H1 (cell line): ENCODE measurements around the gene BABAM2. TPM values are rescaled to one million over a fixed set of nuclear protein-coding genes. Genes with fewer than 3 reads are reported as not detected.

Experiments used
- CTCF ChIA-PET: fragments of 300-600 bp; sonication (Branson Sonifier 250); formaldehyde crosslinking; loops from one replicate; lab custom pipeline; 2021; ENCODE audit not compliant: partially characterized antibody; lab: Charles Lee
- POLR2A ChIA-PET: fragments of 300-600 bp; sonication (Branson Sonifier 250); formaldehyde crosslinking; loops from one replicate; lab custom pipeline; 2021; ENCODE audit warnings: inconsistent platforms; ENCODE audit not compliant: partially characterized antibody; lab: Charles Lee
- DNase-seq, 2 experiments: peaks; one replicate each; pipeline versions ENCODE4 v3.0.0 to v3.0.0-alpha.2; 2010 to 2022; ENCODE audit warnings: low spot score in 2 of 2, low read depth in 1 of 2, mixed read lengths in 1 of 2
- FAIRE-seq: peaks from 2 replicates; lab custom pipeline; 2011; peaks lifted over from hg19 to GRCh38; lab: Jason Lieb, UNC
- H2AFZ ChIP-seq: 2 replicates; pipeline ENCODE4 v1.8.1; 2012; ENCODE audit warnings: low read length, inconsistent platforms
- H2AK5ac ChIP-seq: 2 replicates; pipeline ENCODE4 v1.6.1; 2013; ENCODE audit warnings: low read depth, low read length
- H2BK120ac ChIP-seq: replicated peaks from 2 replicates; pipeline ENCODE3; 2013; ENCODE audit warnings: low read depth, low read length, inconsistent platforms
- H2BK12ac ChIP-seq: 2 replicates; pipeline ENCODE4 v1.6.1; 2013; ENCODE audit warnings: low read depth, low read length
- H2BK15ac ChIP-seq: 2 replicates; pipeline ENCODE4 v1.6.1; 2013; ENCODE audit warnings: low read length
- H2BK20ac ChIP-seq: 2 replicates; pipeline ENCODE4 v1.6.1; 2013; ENCODE audit warnings: low read length
- H2BK5ac ChIP-seq: 2 replicates; pipeline ENCODE4 v1.6.1; 2013; ENCODE audit warnings: low read depth, low read length
- H3K14ac ChIP-seq: 2 replicates; pipeline ENCODE4 v1.6.1; 2013; ENCODE audit warnings: inconsistent platforms; ENCODE audit not compliant: insufficient read length
- H3K18ac ChIP-seq: 2 replicates; pipeline ENCODE4 v1.6.1; 2013; ENCODE audit warnings: low read length; ENCODE audit errors: extremely low read depth
- H3K23ac ChIP-seq: 2 replicates; pipeline ENCODE4 v1.6.1; 2013; ENCODE audit warnings: inconsistent platforms; ENCODE audit not compliant: insufficient read length
- H3K23me2 ChIP-seq: 2 replicates; pipeline ENCODE4 v1.6.1; 2013; ENCODE audit warnings: low read depth, low read length
- H3K27ac ChIP-seq: 2 replicates; pipeline ENCODE4 v1.6.1; 2011; ENCODE audit warnings: low read depth, low read length, inconsistent platforms
- H3K27me3 ChIP-seq, 4 experiments: replicated peaks in 1 of 4; 1 replicate in 1 of 4; 2 replicates in 3 of 4; pipeline versions ENCODE4 v1.6.1 to v1.8.1; 2011 to 2013; ENCODE audit warnings: low read length in 3 of 4, mild to moderate bottlenecking in 3 of 4, inconsistent platforms in 2 of 4, mixed read lengths in 2 of 4, moderate library complexity in 1 of 4; ENCODE audit not compliant: control insufficient read depth in 3 of 4, insufficient read depth in 3 of 4; ENCODE audit errors: extremely low read depth in 1 of 4
- H3K36me3 ChIP-seq, 4 experiments: 2 replicates each; pipeline versions ENCODE4 v1.6.1 to v1.8.1; 2011 to 2013; ENCODE audit warnings: mild to moderate bottlenecking in 4 of 4, low read length in 3 of 4, moderate library complexity in 2 of 4, control low read depth in 1 of 4, inconsistent platforms in 1 of 4; ENCODE audit not compliant: insufficient read depth in 4 of 4, control insufficient read depth in 2 of 4
- H3K4ac ChIP-seq: replicated peaks from 2 replicates; pipeline ENCODE3; 2013; ENCODE audit warnings: low read length, low read depth, mixed read lengths, inconsistent platforms; ENCODE audit not compliant: insufficient read length
- H3K4me1 ChIP-seq, 4 experiments: replicated peaks in 1 of 4; 1 replicate in 1 of 4; 2 replicates in 3 of 4; pipeline versions ENCODE4 v1.6.1 to v1.8.1; 2011 to 2013; ENCODE audit warnings: low read length in 3 of 4, inconsistent platforms in 2 of 4, mixed read lengths in 1 of 4; ENCODE audit not compliant: insufficient read depth in 4 of 4, control insufficient read depth in 3 of 4
- H3K4me2 ChIP-seq, 2 experiments: 2 replicates each; pipeline versions ENCODE4 v1.6.1 to v1.8.1; 2011 to 2013; ENCODE audit warnings: low read depth in 2 of 2, low read length in 2 of 2, control low read depth in 1 of 2, inconsistent platforms in 1 of 2, mild to moderate bottlenecking in 1 of 2; ENCODE audit not compliant: insufficient read depth in 1 of 2
- H3K4me3 ChIP-seq, 4 experiments: fragments of 200-600, 300-600 bp in 1 of 4; sonication (generic), shearing (Covaris generic), sonication (Bioruptor Twin) in 1 of 4; 2 replicates each; pipeline versions ENCODE4 v1.5.1 to v1.8.1; 2011 to 2016; ENCODE audit warnings: low read length in 4 of 4, low read depth in 3 of 4, control low read depth in 2 of 4, inconsistent platforms in 2 of 4, mild to moderate bottlenecking in 2 of 4, mixed read lengths in 1 of 4, moderate library complexity in 1 of 4; ENCODE audit not compliant: insufficient read depth in 2 of 4; ENCODE audit errors: extremely low read depth in 1 of 4
- H3K56ac ChIP-seq: replicated peaks from 2 replicates; pipeline ENCODE3; 2013; ENCODE audit warnings: low read depth, mild to moderate bottlenecking, mixed read lengths, low read length, inconsistent platforms; ENCODE audit not compliant: insufficient read length
- H3K79me1 ChIP-seq: 2 replicates; pipeline ENCODE4 v1.6.1; 2013; ENCODE audit warnings: low read depth, low read length, control low read depth
- H3K79me2 ChIP-seq, 2 experiments: 2 replicates each; pipeline versions ENCODE4 v1.6.1 to v1.8.1; 2012 to 2013; ENCODE audit warnings: low read length in 2 of 2, mild to moderate bottlenecking in 2 of 2, inconsistent platforms in 1 of 2; ENCODE audit not compliant: insufficient read depth in 2 of 2, control insufficient read depth in 1 of 2
- H3K9ac ChIP-seq, 4 experiments: replicated peaks in 1 of 4; 1 replicate in 1 of 4; 2 replicates in 3 of 4; pipeline versions ENCODE4 v1.6.1 to v1.8.1; 2011 to 2013; ENCODE audit warnings: low read depth in 3 of 4, low read length in 3 of 4, control low read depth in 2 of 4, mild to moderate bottlenecking in 2 of 4, moderate library complexity in 2 of 4, inconsistent platforms in 1 of 4; ENCODE audit errors: extremely low read depth in 1 of 4
- H3K9me3 ChIP-seq, 2 experiments: 2 replicates each; pipeline versions ENCODE4 v1.6.1 to v1.8.1; 2012 to 2013; ENCODE audit warnings: mild to moderate bottlenecking in 2 of 2, moderate library complexity in 2 of 2, control low read depth in 1 of 2, inconsistent platforms in 1 of 2, low read depth in 1 of 2, low read length in 1 of 2, mixed read lengths in 1 of 2; ENCODE audit not compliant: insufficient read depth in 2 of 2
- H4K20me1 ChIP-seq, 2 experiments: replicated peaks in 1 of 2; 2 replicates each; pipeline versions ENCODE3 to v1.8.1; 2011 to 2013; ENCODE audit warnings: inconsistent platforms in 2 of 2, low read length in 2 of 2, mild to moderate bottlenecking in 1 of 2; ENCODE audit not compliant: insufficient read depth in 2 of 2, control insufficient read depth in 1 of 2
- H4K5ac ChIP-seq: 2 replicates; pipeline ENCODE4 v1.6.1; 2013; ENCODE audit warnings: low read length, low read depth, mixed read lengths, inconsistent platforms; ENCODE audit not compliant: insufficient read length
- H4K8ac ChIP-seq: 2 replicates; pipeline ENCODE4 v1.8.0; 2013; ENCODE audit warnings: mild to moderate bottlenecking, moderate library complexity, low read length, inconsistent platforms; ENCODE audit not compliant: insufficient read depth; ENCODE audit errors: extremely low read depth
- H4K91ac ChIP-seq: replicated peaks from 2 replicates; pipeline ENCODE3; 2013; ENCODE audit warnings: low read length, mixed read lengths, inconsistent platforms; ENCODE audit not compliant: insufficient read length
- BACH1 ChIP-seq: IDR thresholded peaks from 2 replicates; pipeline ENCODE4 v1.6.1; 2012; ENCODE audit warnings: low read length, improper control_type of control experiment
- CHD2 ChIP-seq: IDR thresholded peaks from 2 replicates; pipeline ENCODE4 v1.6.1; 2012; ENCODE audit warnings: low read length, improper control_type of control experiment
- EP300 ChIP-seq, 2 experiments: IDR thresholded peaks; 1 replicate in 1 of 2; 2 replicates in 1 of 2; pipeline ENCODE4 v1.6.1; 2011 to 2012; ENCODE audit warnings: low read depth in 2 of 2, low read length in 2 of 2, mild to moderate bottlenecking in 2 of 2, borderline replicate concordance in 1 of 2, inconsistent platforms in 1 of 2, moderate library complexity in 1 of 2
- GTF2F1 ChIP-seq: IDR thresholded peaks from 2 replicates; pipeline ENCODE4 v1.6.1; 2012; ENCODE audit warnings: low read depth, low read length, improper control_type of control experiment, borderline replicate concordance
- KDM5A ChIP-seq: fragments of 200-600 bp; IDR thresholded peaks from 2 replicates; pipeline ENCODE4 v1.7.1; 2012; ENCODE audit warnings: mild to moderate bottlenecking, low read length, inconsistent platforms, mixed read lengths
- POLR2AphosphoS5 ChIP-seq: IDR thresholded peaks from 2 replicates; pipeline ENCODE4 v1.6.1; 2011; ENCODE audit warnings: low read depth, low read length
- RAD21 ChIP-seq, 2 experiments: IDR thresholded peaks in 1 of 2; conservative IDR thresholded peaks in 1 of 2; 2 replicates each; pipeline ENCODE4 v1.6.1; 2011; ENCODE audit warnings: low read depth in 2 of 2, low read length in 2 of 2, improper control_type of control experiment in 1 of 2, inconsistent platforms in 1 of 2, mild to moderate bottlenecking in 1 of 2, moderate library complexity in 1 of 2
- RFX5 ChIP-seq: IDR thresholded peaks from 2 replicates; pipeline ENCODE4 v1.6.1; 2011; ENCODE audit warnings: low read depth, low read length, improper control_type of control experiment, borderline replicate concordance
- RNF2 ChIP-seq: fragments of 200-900, 300-1000 bp; sonication (generic); IDR thresholded peaks from 2 replicates; pipeline ENCODE4 v1.7.1; 2016; ENCODE audit warnings: borderline replicate concordance, low read depth, mild to moderate bottlenecking, antibody characterized with exemption, low read length; ENCODE audit not compliant: poor library complexity, severe bottlenecking; ENCODE audit errors: missing control alignments
- SP2 ChIP-seq: IDR thresholded peaks from 2 replicates; pipeline ENCODE4 v1.6.1; 2012; ENCODE audit warnings: mild to moderate bottlenecking, low read length, inconsistent platforms
- SRF ChIP-seq: IDR thresholded peaks from 2 replicates; pipeline ENCODE4 v1.6.1; 2011; ENCODE audit warnings: mild to moderate bottlenecking, low read depth, low read length, moderate library complexity
- TAF7 ChIP-seq: optimal IDR thresholded peaks from 2 replicates; pipeline ENCODE3; 2011; ENCODE audit warnings: low read depth, mild to moderate bottlenecking, inconsistent platforms, low read length, moderate library complexity, borderline replicate concordance
- TBP ChIP-seq: IDR thresholded peaks from 2 replicates; pipeline ENCODE4 v1.6.1; 2011; ENCODE audit warnings: low read depth, low read length, improper control_type of control experiment
- TEAD4 ChIP-seq: IDR thresholded peaks from 2 replicates; pipeline ENCODE4 v1.6.1; 2012; ENCODE audit warnings: low read depth, low read length, inconsistent platforms, mixed read lengths
- WGBS, 2 experiments: shearing (Covaris generic) in 1 of 2; methylation state at CpG; one replicate each; pipeline versions ENCODE4 v1.1.6 to v1.1.7; 2013 to 2015; ENCODE audit warnings: low lambda C conversion rate in 2 of 2, mixed read lengths in 2 of 2, inconsistent platforms in 1 of 2, low coverage in 1 of 2, missing lambda C conversion rate in 1 of 2; ENCODE audit not compliant: insufficient replicate concordance in 2 of 2, insufficient coverage in 1 of 2, insufficient read length in 1 of 2; ENCODE audit errors: extremely low coverage in 1 of 2, missing lambda C conversion rate in 1 of 2; 5-methylcytosine and 5-hydroxymethylcytosine counted together
- polyA plus RNA-seq, 7 experiments: library from polyadenylated mRNA; depleted of rRNA in 3 of 7; stranded (reverse) in 5 of 7; unstranded in 2 of 7; fragments of >200 nt in 5 of 7; fragments of 200-250 nt in 2 of 7; gene quantifications; 1 replicate in 5 of 7; 2 replicates in 1 of 7; 4 replicates in 1 of 7; pipeline versions ENCODE4 v1.2.1 to v1.2.3, GENCODE V29; 2011 to 2013; ENCODE audit warnings: missing spikeins in 2 of 7, mixed read lengths in 2 of 7
- total RNA-seq: library from RNA; stranded (reverse); fragmentation: NEBNext Ultra II Directional; extraction: Animal tissue kit (Norgen Biotek cat#: 25700); gene quantifications from 2 replicates; pipeline ENCODE4 v1.2.1, GENCODE V29; 2021

BABAM2 gene
- total and polyA plus RNA-seq, 2 of the 8 experiments (the other 6 are each of a cell fraction or from before 2014, with no cell fraction given) = 15.8 to 20.9 TPM

GRCh38 chr2:28227498-28227897, 337.0 kb downstream of the BABAM2 start:
- no peak overlapping the region for H2BK15ac ChIP-seq
- H3K14ac ChIP-seq = no peak overlapping the region
- no peak overlapping the region for H3K4ac ChIP-seq
- H4K20me1 ChIP-seq = no peaks in the 10 kb centered on the region
- H3K4me1 ChIP-seq = peaks cover 0 to 6% (median 2%) of the 10 kb centered on the region in 4 experiments; a peak in 2 of 7 replicates
- H2BK120ac ChIP-seq = no peak overlapping the region
- H4K8ac ChIP-seq = no peak overlapping the region
- ChIA-PET POLR2A (interaction anchor here (0.5 kb wide), 1 partner anchor 71 kb away, joined by 4 read pairs; no protein-coding TSS in a partner anchor), CTCF (interaction anchor here (0.5 to 1.6 kb wide), 2 partner anchors 9 to 465 kb away, joined by 3 read pairs; no protein-coding TSS in a partner anchor)
- no peak overlapping the region for H3K18ac ChIP-seq
- no peaks in the 10 kb centered on the region for H3K79me2 ChIP-seq
- FAIRE-seq = no peak
- H3K9me3 ChIP-seq = no peaks in the 10 kb centered on the region
- H3K9ac ChIP-seq = no peak overlapping the region; a peak in 1 of 7 replicates
- no peak overlapping the region for H2BK12ac ChIP-seq
- no peak overlapping the region for H2AFZ ChIP-seq
- H3K56ac ChIP-seq = no peak overlapping the region
- no peak overlapping the region for H3K4me2 ChIP-seq
- no peaks in the 10 kb centered on the region for H3K23me2 ChIP-seq
- H3K23ac ChIP-seq = no peak overlapping the region
- H2BK20ac ChIP-seq = no peak overlapping the region
- H4K91ac ChIP-seq = no peak overlapping the region
- WGBS, 2 experiments = 65% methylated on average over 3 of the region's 3 CpGs; no CpG with 5 or more reads in 1 of the 2 experiments
- no peaks in the 10 kb centered on the region for H3K27me3 ChIP-seq
- no peak overlapping the region for H4K5ac ChIP-seq
- H2BK5ac ChIP-seq = no peak overlapping the region
- H2AK5ac ChIP-seq = no peak overlapping the region
- no peaks in the 10 kb centered on the region for H3K79me1 ChIP-seq
- H3K27ac ChIP-seq = no peak overlapping the region
- no peak for DNase-seq
- H3K36me3 ChIP-seq = no peaks in the 10 kb centered on the region
- no peak overlapping the region for H3K4me3 ChIP-seq
- TF ChIP-seq SP2 = no peak
- TF ChIP-seq SRF = no peak
- no peak for TF ChIP-seq RAD21 (IDR thresholded peaks at IDR 0.05 in 1 of 2, conservative IDR thresholded peaks at IDR 0.05 in 1 of 2; ENCODE audit: low read depth in 2 of 2, low read length in 2 of 2)
- TF ChIP-seq GTF2F1 = no peak
- TF ChIP-seq RNF2 = no peak
- no peak for TF ChIP-seq KDM5A
- no peak for TF ChIP-seq EP300 (IDR thresholded peaks at IDR 0.05; ENCODE audit: borderline replicate concordance in 1 of 2, low read depth in 2 of 2, low read length in 2 of 2)
- TF ChIP-seq BACH1 = no peak
- TF ChIP-seq TEAD4 = no peak
- no peak for TF ChIP-seq TAF7
- TF ChIP-seq RFX5 = no peak
- no peak for TF ChIP-seq POLR2AphosphoS5
- no peak for TF ChIP-seq TBP
- TF ChIP-seq CHD2 = no peak
